Panc1 (cell line): ENCODE results near the gene ZFP1.

Source experiments
- CTCF ChIP-seq: fragments of 450-650 bp; IDR thresholded peaks from 2 replicates; pipeline ENCODE4 v1.5.1; 2017; ENCODE audit warnings: mild to moderate bottlenecking
- POLR2AphosphoS5 ChIP-seq: IDR thresholded peaks from 2 replicates; pipeline ENCODE4 v1.6.1; 2012; ENCODE audit warnings: mild to moderate bottlenecking, low read depth, low read length, moderate library complexity
- REST ChIP-seq, 2 experiments: IDR thresholded peaks; 2 replicates each; pipeline ENCODE4 v1.6.1; 2011 to 2012; ENCODE audit warnings: low read depth in 2 of 2, control low read depth in 1 of 2, low read length in 1 of 2, mild to moderate bottlenecking in 1 of 2, moderate library complexity in 1 of 2; ENCODE audit not compliant: insufficient read depth in 1 of 2
- SIN3A ChIP-seq: IDR thresholded peaks from 2 replicates; pipeline ENCODE4 v1.6.1; 2012; ENCODE audit warnings: low read depth, mild to moderate bottlenecking, low read length, moderate library complexity, borderline replicate concordance; ENCODE audit not compliant: insufficient read depth
- TCF7L2 ChIP-seq: IDR thresholded peaks from 2 replicates; pipeline ENCODE4 v1.6.1; 2011; ENCODE audit warnings: mild to moderate bottlenecking, low read depth, low read length, inconsistent platforms

- no peak for TF ChIP-seq CTCF
- TF ChIP-seq POLR2AphosphoS5: no peak
- TF ChIP-seq SIN3A: no peak
- TF ChIP-seq REST (IDR thresholded peaks at IDR 0.05; ENCODE audit: insufficient read depth in 1 of 2, low read depth in 2 of 2, low read length in 1 of 2): no peak
- no peak for TF ChIP-seq TCF7L2
Observed at GRCh38 chr16:75206749-75207451, 58.6 kb downstream of the ZFP1 start, which contains the start of gene CTRB2.
